GM13977 (cell line): ENCODE data around the gene SNAP25.

Experiments
- DNase-seq: peaks from one replicate; pipeline ENCODE4 v3.0.0; 2012; ENCODE audit warnings: low spot score
- in situ Hi-C: fragments of 300-500 bp; cut with MboI; formaldehyde crosslinking; loops from one replicate; pipeline ENCODE4 v1.12.0; 2022; ENCODE audit warnings: low sequenced_read_pairs, low pct_unique_long_range_greater_than_20kb, mixed read lengths, inconsistent platforms; ENCODE audit not compliant: unreplicated experiment
- TF ChIP-seq, protein P1 (sequence below): IDR thresholded peaks from 2 replicates; pipeline ENCODE4 v1.5.1; 2012; ENCODE audit warnings: mild to moderate bottlenecking, control low read depth; ENCODE audit not compliant: insufficient read depth; ENCODE audit errors: extremely low read depth, missing control alignments

SNAP25 gene

DNA sequence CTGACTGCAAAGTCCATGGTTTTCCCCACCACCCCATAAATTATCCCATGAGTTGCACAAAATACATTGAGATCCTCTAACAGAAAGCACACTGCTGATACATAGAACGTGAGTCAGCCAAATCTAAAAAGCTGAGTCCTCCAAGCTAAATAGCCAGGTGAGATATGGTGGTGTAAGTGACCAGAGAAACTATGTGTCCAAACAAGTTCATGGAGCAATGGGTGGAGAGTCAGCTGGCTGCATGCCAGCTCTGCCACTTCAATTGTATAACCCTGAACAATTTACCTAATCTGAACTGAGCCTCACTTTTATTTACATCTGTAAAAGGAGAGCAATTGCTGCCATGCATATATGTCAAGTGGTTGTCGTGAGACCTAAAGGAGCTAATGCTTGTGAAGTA is 9.7 kb downstream of the SNAP25 start:
- DNase-seq, result no peak
- TF ChIP-seq, protein P1, sequence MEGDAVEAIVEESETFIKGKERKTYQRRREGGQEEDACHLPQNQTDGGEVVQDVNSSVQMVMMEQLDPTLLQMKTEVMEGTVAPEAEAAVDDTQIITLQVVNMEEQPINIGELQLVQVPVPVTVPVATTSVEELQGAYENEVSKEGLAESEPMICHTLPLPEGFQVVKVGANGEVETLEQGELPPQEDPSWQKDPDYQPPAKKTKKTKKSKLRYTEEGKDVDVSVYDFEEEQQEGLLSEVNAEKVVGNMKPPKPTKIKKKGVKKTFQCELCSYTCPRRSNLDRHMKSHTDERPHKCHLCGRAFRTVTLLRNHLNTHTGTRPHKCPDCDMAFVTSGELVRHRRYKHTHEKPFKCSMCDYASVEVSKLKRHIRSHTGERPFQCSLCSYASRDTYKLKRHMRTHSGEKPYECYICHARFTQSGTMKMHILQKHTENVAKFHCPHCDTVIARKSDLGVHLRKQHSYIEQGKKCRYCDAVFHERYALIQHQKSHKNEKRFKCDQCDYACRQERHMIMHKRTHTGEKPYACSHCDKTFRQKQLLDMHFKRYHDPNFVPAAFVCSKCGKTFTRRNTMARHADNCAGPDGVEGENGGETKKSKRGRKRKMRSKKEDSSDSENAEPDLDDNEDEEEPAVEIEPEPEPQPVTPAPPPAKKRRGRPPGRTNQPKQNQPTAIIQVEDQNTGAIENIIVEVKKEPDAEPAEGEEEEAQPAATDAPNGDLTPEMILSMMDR, result no peak
- in situ Hi-C loops, result no loop called here

DNA sequence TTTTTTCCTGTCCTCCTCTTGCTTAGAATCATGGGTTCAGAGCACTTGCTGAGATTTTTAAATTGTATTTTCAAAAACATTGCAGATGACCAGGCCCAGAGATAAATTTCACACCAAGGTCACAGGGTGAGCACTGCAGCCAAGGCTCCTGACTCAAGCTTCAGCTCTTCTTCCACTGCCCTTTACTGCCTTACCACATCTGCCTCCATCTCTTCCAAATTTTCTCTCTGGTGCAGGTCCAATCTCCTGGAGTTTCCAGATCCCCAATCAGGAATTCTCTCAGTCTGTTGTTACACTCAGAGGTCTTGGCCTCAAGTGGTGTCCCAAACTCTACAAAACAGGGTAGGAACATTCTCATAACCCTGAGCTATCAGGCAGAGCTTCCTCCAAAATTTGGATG is 12.7 kb downstream of the SNAP25 start:
- in situ Hi-C loops, result no loop called here
- TF ChIP-seq, protein P1, result no peak
- no peak for DNase-seq

DNA sequence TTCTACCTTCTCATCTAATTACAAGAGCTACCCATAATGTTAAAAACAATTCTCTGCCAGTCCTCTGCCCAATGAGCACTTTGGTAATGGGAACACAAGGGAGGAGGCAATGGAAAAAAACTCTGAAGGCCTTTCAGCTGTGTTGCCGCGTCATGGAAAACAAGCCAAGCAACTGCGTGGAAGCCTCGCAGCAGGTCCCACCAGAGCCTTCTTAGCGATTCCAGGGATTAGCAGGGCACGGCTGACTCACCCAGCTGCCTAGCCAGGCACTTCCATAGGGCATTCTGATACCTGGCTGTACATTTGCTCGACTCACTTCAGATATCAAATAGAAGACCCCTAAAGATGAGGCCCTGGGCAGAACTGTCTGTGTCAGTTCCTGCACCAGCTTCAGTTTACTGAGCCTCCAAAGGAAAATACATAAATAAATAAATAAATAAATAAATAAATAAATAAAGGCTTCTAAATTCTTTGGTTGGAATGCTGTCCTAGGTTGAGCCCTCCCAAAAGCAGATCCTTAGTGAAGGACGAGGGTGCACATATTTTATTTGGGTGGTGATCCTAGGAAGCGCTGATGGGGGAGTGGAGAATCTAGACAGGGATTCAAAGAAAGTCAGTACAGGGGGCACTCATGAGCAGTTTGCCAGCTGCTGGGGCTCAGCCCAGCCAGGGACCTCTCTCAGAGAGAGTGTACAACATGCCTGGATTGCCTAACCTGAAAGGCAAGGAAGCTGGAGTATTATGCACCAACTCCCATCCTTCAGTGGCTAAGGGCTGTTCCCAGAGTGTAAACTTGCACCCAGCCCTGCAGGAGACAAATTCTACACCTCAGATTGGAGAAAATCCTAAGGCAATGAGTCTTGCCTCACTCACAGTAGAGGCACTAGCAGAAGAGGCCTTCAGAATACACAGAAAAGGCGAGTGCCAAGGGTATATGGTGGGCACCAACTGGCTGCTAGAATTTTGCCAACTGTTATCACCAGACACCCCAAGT is 18.2 kb downstream of the SNAP25 start:
- no peak for DNase-seq
- TF ChIP-seq, protein P1, result no peak

DNA sequence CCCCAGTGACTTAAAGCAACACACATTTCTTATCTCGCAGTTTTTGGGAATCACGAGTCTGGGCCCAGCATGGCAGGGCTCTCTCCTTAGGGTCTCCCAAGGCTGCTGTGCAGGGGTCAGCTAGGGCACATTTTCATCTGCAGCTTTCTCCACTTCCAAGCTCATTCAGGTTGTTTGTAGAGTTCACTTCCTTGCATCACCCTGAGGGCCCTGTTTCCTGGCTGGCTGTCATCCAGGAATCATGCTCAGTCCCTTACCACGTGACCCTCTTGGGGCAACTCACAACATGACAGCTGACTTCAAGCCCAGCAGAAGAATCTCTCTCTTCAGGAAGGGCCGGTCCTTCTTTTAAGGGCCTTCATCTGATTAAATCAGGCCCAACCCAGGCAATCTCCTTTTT is 21.3 kb downstream of the SNAP25 start:
- no peak for DNase-seq
- in situ Hi-C loops, result no loop called here
- TF ChIP-seq, protein P1, result no peak

More for the DNA sequence above, 18.2 kb downstream of the SNAP25 start:
- in situ Hi-C loops, result no loop called here

DNA sequence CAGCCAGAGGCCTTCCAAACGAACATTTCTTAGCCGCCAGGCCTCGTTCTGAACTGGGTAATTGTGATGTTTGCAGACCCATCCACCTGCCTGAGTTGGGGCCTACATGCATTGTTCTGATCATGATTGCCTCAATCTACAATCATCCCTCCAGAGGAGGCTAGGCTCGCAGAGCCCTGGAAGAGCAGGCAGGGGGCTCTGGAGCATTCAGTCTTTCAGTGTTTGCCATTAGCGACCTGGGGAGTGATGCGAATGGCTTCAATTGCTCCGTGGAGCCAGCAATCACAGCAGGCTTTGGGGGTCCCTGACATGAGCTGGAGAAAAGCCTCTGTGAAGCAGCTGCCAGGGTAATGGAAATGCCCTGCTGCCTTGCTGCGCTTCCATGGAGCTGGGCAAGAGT is 22.0 kb downstream of the SNAP25 start:
- DNase-seq, result no peak
- TF ChIP-seq, protein P1, result no peak
- in situ Hi-C loops, result no loop called here

DNA sequence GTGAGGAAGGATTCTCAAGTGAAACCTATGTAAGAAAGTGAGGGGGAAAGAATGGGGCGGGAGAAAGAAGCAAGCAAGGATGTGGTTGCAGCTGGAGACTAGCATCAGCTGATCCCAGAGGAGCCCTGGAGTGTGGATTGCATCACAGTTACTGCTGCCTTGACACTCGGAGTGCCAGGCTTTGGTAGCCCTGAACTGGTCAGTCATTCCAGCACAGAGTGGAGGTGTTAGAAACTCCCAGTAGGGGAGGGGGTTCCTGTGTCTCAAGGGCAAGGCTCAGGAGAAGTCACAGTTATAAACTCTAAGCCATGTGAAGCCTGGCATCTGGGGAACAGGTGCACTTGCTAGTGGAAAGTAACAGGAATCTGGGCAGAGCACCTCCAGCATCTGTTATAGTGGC is 23.5 kb downstream of the SNAP25 start:
- DNase-seq, result no peak
- TF ChIP-seq, protein P1, result no peak
- in situ Hi-C loops, result no loop called here
